Eye (tissue), 1 donor: ENCODE measurements around the gene ARID1B.

Experiments used
- DNase-seq: peaks from one replicate; pipeline ENCODE4 v3.0.0-alpha.2; 2015

Gene ARID1B

GRCh38 chr6:156881687-156882629 is 104.8 kb downstream of the ARID1B start:
- no peak for DNase-seq

DNA sequence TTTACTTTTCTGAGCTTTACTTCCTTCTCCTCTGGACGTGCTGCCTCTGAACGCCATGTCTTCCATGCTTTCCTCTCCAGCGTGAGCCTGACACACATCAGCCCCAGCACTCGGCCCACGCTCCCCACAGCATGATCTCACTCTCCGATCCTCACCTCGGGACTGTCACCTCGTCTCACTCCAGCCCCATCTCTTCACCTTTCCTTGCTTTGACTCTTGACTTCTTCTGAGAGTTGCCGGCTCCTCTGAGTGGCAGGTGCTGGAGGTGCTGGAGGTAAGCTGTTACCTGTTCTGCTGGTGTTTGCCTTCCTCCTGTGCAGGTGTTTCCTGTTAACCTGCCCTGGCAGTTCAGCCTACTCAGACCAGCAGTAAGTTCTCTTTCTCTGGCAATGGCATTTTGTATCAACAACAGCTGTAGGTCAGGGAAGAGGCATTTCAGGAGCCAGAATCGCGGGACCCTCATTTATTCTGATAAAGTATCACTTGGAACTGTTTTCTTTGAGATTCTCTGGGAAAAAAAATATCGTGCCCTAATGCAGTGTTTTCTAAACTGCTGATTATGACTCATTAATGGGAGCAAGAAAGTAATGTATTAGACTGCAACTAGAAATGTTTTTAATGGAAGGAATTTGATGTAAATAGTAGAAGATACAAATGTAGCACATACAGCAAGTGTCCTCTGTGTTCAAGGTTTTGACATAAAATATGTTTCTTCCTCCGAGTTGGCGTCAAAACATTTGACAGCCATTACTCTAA is 106.5 kb downstream of the ARID1B start:
- DNase-seq: no peak

GRCh38 chr6:156884306-156884705 is 107.1 kb downstream of the ARID1B start:
- no peak for DNase-seq

DNA sequence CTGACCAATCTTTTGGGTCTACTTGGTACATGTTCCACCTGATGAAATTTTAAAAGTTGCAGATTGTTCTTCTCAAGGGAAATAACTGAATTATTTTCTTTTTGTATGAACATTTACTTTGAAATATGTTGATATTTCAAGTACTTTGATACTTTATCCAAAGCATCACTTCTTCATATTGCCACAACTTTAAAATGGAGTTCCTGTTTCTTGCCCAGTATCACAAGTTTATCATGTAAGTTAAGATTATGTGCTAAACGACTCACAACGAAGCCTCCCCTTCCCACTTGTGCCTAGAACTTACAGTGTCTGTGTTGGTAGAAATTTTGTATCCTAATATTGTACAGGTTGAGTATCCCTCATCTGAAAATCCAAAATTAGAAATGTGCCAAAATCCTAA is 108.4 kb downstream of the ARID1B start:
- no peak for DNase-seq

GRCh38 chr6:156886409-156886808 is 109.2 kb downstream of the ARID1B start:
- no peak for DNase-seq

- no peak for DNase-seq
Observed at GRCh38 chr6:156887623-156888269, 110.6 kb downstream of the ARID1B start.

- DNase-seq: no peak
Observed at GRCh38 chr6:156889469-156889868, 112.3 kb downstream of the ARID1B start.

DNA sequence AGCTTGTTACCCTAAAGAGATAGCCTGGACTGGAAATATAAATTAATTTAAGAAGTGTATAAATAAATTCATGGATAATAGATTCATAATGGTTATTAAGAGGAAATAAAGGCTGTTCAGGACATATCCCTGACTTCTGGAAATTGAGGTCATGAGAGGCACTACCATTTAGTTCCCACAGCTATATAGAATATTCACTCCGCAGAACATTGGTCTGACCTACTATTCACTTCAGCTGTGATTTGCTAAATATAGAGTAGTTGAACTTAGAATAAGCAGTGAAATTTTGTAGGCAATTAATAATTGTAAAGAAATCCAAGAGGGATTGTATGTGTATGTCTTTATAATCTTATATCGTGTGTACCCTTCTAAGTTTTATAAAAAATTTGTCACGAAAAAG is 112.8 kb downstream of the ARID1B start:
- no peak for DNase-seq

DNA sequence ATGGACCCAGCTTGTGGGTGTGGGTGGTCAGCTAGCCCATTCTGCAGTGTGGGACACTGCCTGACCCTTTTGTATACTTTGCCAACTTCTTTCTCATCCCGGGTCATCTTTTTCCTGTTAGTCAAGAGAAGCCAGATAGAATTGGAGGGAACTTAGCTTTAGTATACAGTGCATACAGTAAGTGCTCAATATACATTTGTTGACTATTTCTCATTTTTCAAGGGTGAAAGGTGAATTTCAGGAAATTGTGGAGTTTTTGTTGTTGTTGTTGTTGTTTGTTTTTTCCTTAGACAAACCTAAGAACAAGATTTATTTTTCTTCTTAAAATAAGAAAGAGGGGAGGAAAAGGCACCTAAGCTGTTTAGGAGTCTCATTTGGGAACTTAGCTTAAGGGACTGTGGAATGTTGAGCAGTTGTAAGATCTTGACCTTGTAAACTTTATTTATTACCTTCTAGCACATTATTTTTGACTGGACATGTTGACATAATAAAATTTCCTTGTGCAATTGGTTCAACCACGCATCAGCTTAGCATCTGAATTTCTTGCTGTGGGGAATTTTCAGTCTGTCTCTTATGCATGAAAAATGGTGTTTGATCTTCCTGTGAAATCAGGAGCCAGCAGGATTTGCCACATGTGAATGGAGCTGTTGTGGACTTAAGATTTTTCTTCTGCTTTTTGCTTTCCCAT is 113.6 kb downstream of the ARID1B start:
- DNase-seq: no peak

GRCh38 chr6:156897907-156898531 is 120.8 kb downstream of the ARID1B start:
- no peak for DNase-seq

- no peak for DNase-seq
Observed at GRCh38 chr6:156899071-156899470, 121.9 kb downstream of the ARID1B start.

- DNase-seq: no peak
Observed at GRCh38 chr6:156899532-156900135, 122.5 kb downstream of the ARID1B start.

- DNase-seq: no peak
Observed at GRCh38 chr6:156900292-156900691, 123.1 kb downstream of the ARID1B start.

GRCh38 chr6:156901309-156902019 is 124.3 kb downstream of the ARID1B start:
- DNase-seq: no peak

DNA sequence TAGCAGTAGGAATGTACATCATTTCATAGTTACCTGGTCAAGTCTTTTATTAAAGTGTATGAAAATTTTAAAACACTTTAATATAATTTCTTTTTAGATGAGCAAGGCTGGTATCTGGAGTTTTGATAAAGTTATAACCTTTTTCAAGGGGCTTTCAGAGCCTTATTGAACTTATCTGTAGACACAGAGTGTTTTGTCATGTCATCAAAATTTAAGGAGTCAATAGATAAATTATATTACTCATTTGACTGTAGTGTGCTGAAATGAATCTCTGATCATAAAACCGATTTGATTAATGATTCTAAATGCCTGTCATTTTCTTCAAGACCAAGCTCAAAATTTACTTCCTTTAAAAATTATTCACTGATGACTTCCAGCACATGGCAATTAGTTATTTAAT is 125.6 kb downstream of the ARID1B start:
- DNase-seq: no peak

- DNase-seq: no peak
Observed at GRCh38 chr6:156904176-156904967, 127.2 kb downstream of the ARID1B start.

- DNase-seq: no peak
Observed at GRCh38 chr6:156905801-156906200, 128.6 kb downstream of the ARID1B start.

DNA sequence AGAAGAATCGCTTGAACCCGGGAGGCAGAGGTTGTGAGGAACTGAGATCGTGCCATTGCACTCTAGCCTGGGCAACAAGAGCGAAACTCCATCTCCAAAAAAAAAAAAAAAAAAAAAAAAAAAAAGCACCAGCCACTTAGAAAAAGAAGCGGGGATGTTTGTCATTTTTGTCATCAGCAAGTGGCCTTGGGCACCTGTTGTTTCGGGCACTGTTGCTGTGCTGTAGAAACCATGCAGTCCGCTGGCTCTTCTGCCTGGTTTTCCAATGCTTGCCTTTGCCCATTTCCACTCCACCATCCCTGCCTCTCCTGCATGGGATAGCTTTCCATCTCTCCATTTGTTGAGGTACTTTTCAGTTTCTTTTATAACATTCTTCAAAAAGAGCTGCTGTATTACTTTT is 129.3 kb downstream of the ARID1B start:
- no peak for DNase-seq

DNA sequence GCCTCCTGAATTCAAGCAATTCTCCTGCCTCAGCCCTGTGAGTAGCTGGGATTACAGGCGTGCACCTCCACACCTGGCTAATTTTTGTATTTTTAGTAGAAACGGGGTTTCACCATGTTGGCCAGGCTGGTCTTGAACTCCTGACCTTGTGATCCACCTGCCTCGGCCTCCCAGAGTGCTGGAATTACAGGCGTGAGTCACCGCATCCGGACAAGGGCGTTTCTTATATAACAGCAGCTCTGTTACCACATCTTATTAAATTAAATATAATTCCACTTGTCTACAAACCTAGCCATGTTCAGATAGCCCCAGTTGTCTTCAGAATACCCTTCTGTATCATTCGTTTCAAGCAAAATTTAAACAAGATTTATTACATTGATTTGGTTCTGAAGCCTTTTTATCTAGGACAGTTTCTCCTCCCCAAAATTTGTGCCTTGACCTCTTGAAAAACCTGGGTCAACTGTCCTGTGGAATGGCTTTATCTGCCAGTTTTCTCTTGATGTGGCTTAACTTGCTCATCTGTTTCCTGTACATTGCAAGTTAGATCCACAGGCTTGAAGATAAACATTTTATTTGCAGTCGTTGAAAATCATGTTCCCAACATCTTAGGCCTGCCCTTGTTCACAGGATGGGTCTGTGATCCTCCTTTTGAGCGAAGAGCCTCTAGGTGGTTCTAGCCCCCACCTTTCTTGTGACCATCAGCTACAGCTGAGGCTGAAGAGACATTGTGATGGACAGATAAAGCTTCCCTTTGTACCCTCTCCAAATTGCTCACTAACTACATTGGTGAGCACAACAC is 132.2 kb downstream of the ARID1B start:
- no peak for DNase-seq

DNA sequence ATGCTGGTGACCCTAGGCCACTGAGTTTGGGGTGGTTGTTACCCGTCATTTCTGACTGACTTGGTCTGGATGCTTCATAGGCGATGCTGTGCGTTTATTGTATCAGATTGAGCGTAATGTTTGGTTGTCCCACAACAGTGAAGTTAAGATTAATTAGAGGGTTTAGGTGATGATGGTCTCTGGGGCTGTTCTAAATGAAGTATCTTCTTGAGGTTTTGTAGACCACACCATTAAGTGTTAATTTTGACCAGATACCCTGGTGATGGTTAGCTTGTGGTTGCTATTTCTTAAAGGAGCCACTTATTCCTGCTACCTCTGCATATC is 132.8 kb downstream of the ARID1B start:
- no peak for DNase-seq
